ENCODE measurements around the gene MARCHF7. TPM values are rescaled to one million over a fixed set of nuclear protein-coding genes. Genes with fewer than 3 reads are reported as not detected.

The MARCHF7 gene
- total RNA-seq, 1 donor from 2014 or later = 88.8 TPM

DNA sequence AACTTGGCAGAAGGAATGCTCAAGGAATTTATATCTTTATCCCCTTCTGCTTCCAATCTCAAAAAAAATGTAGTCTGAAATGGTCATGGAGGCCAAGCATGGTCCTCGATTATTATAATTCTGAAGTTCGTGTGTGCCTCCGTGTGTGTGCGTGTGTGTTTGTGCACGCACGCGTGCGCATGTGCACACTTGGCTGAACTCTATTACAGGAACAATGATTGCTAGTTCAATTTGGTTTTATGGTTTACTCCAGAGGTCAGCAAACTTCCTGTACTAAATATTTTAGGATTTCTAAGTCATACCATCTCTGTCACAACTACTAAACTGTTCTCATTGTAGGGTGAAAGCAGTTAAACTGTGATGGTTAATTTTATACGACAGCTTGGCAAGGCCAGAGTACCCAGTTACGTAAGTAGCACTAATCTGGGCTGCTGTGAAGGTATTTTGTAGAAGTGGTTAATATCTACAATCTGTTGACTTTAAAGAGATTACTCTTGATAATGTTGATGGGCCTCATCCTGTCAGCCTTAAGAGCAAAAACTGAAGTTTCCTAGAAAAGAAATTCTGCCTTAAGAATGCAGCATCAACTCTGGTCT, 5.8 kb upstream of the MARCHF7 start:
- peaks cover under 1% of the 10 kb centered on the region for H3K4me1 Mint-ChIP-seq (ENCODE audit: low read depth, unreplicated experiment)
- H3K27me3 Mint-ChIP-seq (ENCODE audit: unreplicated experiment) = peaks cover under 1% of the 10 kb centered on the region
- H3K9me3 Mint-ChIP-seq (ENCODE audit: unreplicated experiment) = no peaks in the 10 kb centered on the region
- H3K27ac Mint-ChIP-seq (ENCODE audit: unreplicated experiment) = no peak overlapping the region
- TF ChIP-seq, protein P1, sequence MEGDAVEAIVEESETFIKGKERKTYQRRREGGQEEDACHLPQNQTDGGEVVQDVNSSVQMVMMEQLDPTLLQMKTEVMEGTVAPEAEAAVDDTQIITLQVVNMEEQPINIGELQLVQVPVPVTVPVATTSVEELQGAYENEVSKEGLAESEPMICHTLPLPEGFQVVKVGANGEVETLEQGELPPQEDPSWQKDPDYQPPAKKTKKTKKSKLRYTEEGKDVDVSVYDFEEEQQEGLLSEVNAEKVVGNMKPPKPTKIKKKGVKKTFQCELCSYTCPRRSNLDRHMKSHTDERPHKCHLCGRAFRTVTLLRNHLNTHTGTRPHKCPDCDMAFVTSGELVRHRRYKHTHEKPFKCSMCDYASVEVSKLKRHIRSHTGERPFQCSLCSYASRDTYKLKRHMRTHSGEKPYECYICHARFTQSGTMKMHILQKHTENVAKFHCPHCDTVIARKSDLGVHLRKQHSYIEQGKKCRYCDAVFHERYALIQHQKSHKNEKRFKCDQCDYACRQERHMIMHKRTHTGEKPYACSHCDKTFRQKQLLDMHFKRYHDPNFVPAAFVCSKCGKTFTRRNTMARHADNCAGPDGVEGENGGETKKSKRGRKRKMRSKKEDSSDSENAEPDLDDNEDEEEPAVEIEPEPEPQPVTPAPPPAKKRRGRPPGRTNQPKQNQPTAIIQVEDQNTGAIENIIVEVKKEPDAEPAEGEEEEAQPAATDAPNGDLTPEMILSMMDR (IDR thresholded peaks at IDR 0.05; ENCODE audit: partially characterized antibody, unreplicated experiment) = no peak
- no peak for DNase-seq
- no peaks in the 10 kb centered on the region for H3K36me3 Mint-ChIP-seq (ENCODE audit: unreplicated experiment)
- H3K4me3 Mint-ChIP-seq (ENCODE audit: unreplicated experiment) = no peak overlapping the region

DNA sequence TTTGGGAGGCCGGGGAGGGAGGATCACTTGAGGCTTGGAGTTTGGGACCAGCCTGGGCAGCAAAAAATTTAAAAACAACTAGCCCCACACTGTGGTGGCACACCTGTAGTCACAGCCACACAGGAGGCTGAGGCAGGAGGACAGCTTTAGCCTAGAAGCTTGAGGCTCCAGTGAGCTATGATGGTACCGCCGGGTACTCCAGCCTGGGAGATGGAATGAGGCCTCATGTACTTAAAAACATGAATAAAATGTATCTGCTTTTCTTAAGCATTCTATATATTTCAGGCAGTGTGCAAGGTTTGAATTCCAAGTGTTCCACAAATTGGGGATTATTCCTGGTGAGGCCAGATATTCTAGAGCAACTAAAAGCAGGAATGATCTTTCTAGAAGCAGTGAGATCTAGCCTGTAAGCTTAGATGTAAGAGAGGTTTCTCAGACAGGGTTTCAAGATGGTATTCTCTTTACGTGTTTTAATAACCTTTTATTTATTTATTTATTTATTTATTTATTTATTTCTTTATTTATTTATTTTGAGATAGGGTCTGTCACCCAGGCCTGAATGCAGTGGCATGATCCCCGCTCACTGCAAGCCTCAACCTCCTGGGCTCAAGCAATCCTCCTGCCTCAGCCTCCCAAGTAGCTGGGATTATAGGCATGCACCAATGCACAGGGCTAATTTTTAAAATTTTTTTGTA, 4.1 kb upstream of the MARCHF7 start:
- Mint-ChIP-seq H3K4me3 (ENCODE audit: unreplicated experiment) (no peak overlapping the region), H3K4me1 (ENCODE audit: low read depth, unreplicated experiment) (peaks cover 4% of the 10 kb centered on the region), H3K27me3 (ENCODE audit: unreplicated experiment) (peaks cover 8% of the 10 kb centered on the region), H3K9me3 (ENCODE audit: unreplicated experiment) (peaks cover 6% of the 10 kb centered on the region), H3K27ac (ENCODE audit: unreplicated experiment) (no peak overlapping the region), H3K36me3 (ENCODE audit: unreplicated experiment) (no peaks in the 10 kb centered on the region)
- TF ChIP-seq, protein P1 (IDR thresholded peaks at IDR 0.05; ENCODE audit: partially characterized antibody, unreplicated experiment) = no peak
- DNase-seq = no peak

DNA sequence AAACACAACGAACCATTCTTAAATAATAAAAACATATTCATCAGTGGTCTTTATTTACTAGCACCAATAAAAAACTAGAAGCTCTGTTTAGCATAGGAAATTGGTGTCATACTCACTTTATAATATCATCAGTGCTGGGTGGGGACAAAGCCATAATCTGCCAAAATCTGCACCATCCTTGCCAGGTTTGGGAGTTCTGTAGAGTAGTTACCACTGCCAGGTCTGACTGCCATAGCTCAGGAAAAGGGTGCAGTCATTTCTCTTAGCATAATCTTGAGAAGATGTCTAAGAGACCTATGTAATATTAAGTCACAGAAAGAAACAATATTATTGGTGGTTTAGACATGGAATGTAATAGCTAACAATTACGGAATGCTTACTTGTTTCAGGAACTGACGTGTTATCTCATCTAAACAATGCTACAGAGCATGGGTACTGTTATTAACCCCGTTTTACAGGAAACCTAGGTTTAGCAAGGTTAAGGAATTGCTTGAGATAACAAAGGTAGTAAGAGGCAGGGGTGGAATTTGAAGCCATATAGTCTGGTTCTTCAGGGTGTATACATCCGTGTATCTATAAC, 1.6 kb upstream of the MARCHF7 start:
- no peaks in the 10 kb centered on the region for H3K36me3 Mint-ChIP-seq (ENCODE audit: unreplicated experiment)
- no peak overlapping the region for H3K27ac Mint-ChIP-seq (ENCODE audit: unreplicated experiment)
- DNase-seq = no peak
- H3K27me3 Mint-ChIP-seq (ENCODE audit: unreplicated experiment) = peaks cover 8% of the 10 kb centered on the region
- peak overlapping the region; percentile 34 for H3K4me3 Mint-ChIP-seq (ENCODE audit: unreplicated experiment)
- H3K4me1 Mint-ChIP-seq (ENCODE audit: low read depth, unreplicated experiment) = peaks cover 9% of the 10 kb centered on the region
- TF ChIP-seq, protein P1 (IDR thresholded peaks at IDR 0.05; ENCODE audit: partially characterized antibody, unreplicated experiment) = no peak
- H3K9me3 Mint-ChIP-seq (ENCODE audit: unreplicated experiment) = peaks cover 6% of the 10 kb centered on the region

DNA sequence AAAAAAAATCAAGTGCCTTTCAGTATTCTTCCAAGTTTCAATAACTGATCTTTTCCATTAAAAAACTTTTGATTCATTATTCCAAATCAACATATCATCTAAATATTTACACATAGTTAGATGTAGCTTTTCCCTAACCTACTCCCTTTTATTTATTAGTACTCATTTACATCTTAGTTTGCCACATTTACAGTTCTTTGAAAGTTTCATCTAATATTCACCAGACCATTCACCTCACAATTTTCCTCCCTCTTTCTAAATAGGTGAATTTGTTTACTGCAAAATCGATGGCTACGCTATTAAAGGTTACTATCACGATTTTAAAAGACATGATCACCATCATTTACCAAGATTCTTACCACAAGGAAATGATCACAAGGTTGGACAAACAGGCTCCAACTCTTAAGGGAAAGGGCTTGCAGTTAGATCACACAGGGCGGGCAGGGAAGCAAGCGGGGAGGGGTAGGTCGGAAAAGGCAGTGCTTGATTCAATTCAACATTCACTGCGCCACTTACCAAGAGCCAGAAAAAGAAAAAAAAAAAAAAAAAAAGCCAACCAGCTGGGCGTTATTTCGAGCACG, 654 bp upstream of the MARCHF7 start:
- H3K27ac Mint-ChIP-seq (ENCODE audit: unreplicated experiment) = peak overlapping the region; percentile 95
- peak overlapping the region; percentile 96 for H3K4me3 Mint-ChIP-seq (ENCODE audit: unreplicated experiment)
- H3K27me3 Mint-ChIP-seq (ENCODE audit: unreplicated experiment) = peaks cover 8% of the 10 kb centered on the region
- H3K36me3 Mint-ChIP-seq (ENCODE audit: unreplicated experiment) = no peaks in the 10 kb centered on the region
- TF ChIP-seq, protein P1 (IDR thresholded peaks at IDR 0.05; ENCODE audit: partially characterized antibody, unreplicated experiment) = no peak
- H3K9me3 Mint-ChIP-seq (ENCODE audit: unreplicated experiment) = peaks cover 6% of the 10 kb centered on the region
- DNase-seq = no peak
- peaks cover 12% of the 10 kb centered on the region for H3K4me1 Mint-ChIP-seq (ENCODE audit: low read depth, unreplicated experiment)
